GM12878 (cell line): ENCODE data around the gene TM9SF4. TPM values are rescaled to one million over a fixed set of nuclear protein-coding genes. Genes with fewer than 3 reads are reported as not detected.

Experiments used
- ATF3 ChIP-seq: IDR thresholded peaks from 2 replicates; pipeline ENCODE4 v1.6.1; 2011; ENCODE audit warnings: low read depth, mild to moderate bottlenecking, low read length, moderate library complexity, borderline replicate concordance; ENCODE audit errors: extremely low read depth
- CREB1 ChIP-seq: IDR thresholded peaks from 2 replicates; pipeline ENCODE4 v1.6.1; 2012; ENCODE audit warnings: low read depth, mild to moderate bottlenecking, inconsistent platforms
- CTCF ChIP-seq, 3 experiments: IDR thresholded peaks in 2 of 3; conservative IDR thresholded peaks in 1 of 3; 2 replicates each; pipeline ENCODE4 v1.5.1; 2011; ENCODE audit warnings: low read depth in 3 of 3, low read length in 3 of 3, mild to moderate bottlenecking in 3 of 3, control low read depth in 2 of 3, moderate library complexity in 2 of 3, inconsistent platforms in 1 of 3, mixed read lengths in 1 of 3; ENCODE audit not compliant: control insufficient read depth in 2 of 3, insufficient read depth in 1 of 3; ENCODE audit errors: extremely low read depth in 1 of 3
- EGR1 ChIP-seq, 2 experiments: IDR thresholded peaks; 1 replicate in 1 of 2; 2 replicates in 1 of 2; pipeline ENCODE4 v1.6.1; 2011 to 2012; ENCODE audit warnings: low read depth in 2 of 2, low read length in 2 of 2, borderline replicate concordance in 1 of 2, mild to moderate bottlenecking in 1 of 2, moderate library complexity in 1 of 2
- FOXM1 ChIP-seq: IDR thresholded peaks from 2 replicates; pipeline ENCODE4 v1.6.1; 2012; ENCODE audit warnings: low read depth, mild to moderate bottlenecking, inconsistent platforms, low read length, moderate library complexity
- HDAC6 ChIP-seq: fragments of 200-600 bp; sonication (generic); IDR thresholded peaks from one replicate; pipeline ENCODE4 v1.8.0; 2017; ENCODE audit warnings: antibody characterized with exemption; ENCODE audit not compliant: unreplicated experiment
- JUNB ChIP-seq: IDR thresholded peaks from 2 replicates; pipeline ENCODE4 v1.6.1; 2016; ENCODE audit warnings: antibody characterized with exemption, mild to moderate bottlenecking
- MEF2B ChIP-seq: fragments of 450-650 bp; IDR thresholded peaks from 2 replicates; pipeline ENCODE4 v1.6.1; 2018; ENCODE audit warnings: mild to moderate bottlenecking, moderate library complexity; ENCODE audit not compliant: partially characterized antibody, poor library complexity, severe bottlenecking
- MLLT1 ChIP-seq: fragments of 450-650 bp; IDR thresholded peaks from 2 replicates; pipeline ENCODE4 v1.6.1; 2016; ENCODE audit warnings: mild to moderate bottlenecking
- NFIC ChIP-seq: IDR thresholded peaks from 2 replicates; pipeline ENCODE4 v1.6.1; 2012; ENCODE audit warnings: low read depth, mild to moderate bottlenecking, inconsistent platforms, low read length, moderate library complexity
- NFXL1 ChIP-seq: fragments of 450-650 bp; IDR thresholded peaks from 2 replicates; pipeline ENCODE4 v1.6.1; 2017; ENCODE audit warnings: antibody characterized with exemption, mild to moderate bottlenecking, borderline replicate concordance
- PRDM15 ChIP-seq: fragments of 450-650 bp; formaldehyde crosslinking; IDR thresholded peaks from 2 replicates; pipeline ENCODE4 v1.4.0; 2020; ENCODE audit warnings: mild to moderate bottlenecking, moderate library complexity
- RAD21 ChIP-seq: IDR thresholded peaks from 2 replicates; pipeline ENCODE4 v1.6.1; 2011; ENCODE audit warnings: mild to moderate bottlenecking, low read depth, low read length, moderate library complexity; ENCODE audit not compliant: insufficient read depth
- SUZ12 ChIP-seq: fragments of 200-600 bp; sonication (generic); IDR thresholded peaks from one replicate; pipeline ENCODE4 v1.6.1; 2018; ENCODE audit warnings: antibody characterized with exemption, mild to moderate bottlenecking; ENCODE audit not compliant: unreplicated experiment
- ZBTB11 ChIP-seq: fragments of 450-650 bp; formaldehyde crosslinking; IDR thresholded peaks from 2 replicates; pipeline ENCODE4 v1.5.0; 2022; ENCODE audit warnings: mild to moderate bottlenecking, missing genetic modification characterization
- ZZZ3 ChIP-seq: IDR thresholded peaks from 2 replicates; pipeline ENCODE4 v1.6.1; 2011; ENCODE audit warnings: low read depth; ENCODE audit not compliant: control insufficient read depth, insufficient read length
- polyA plus RNA-seq, 11 experiments: library from polyadenylated mRNA; depleted of rRNA in 4 of 11; unstranded in 6 of 11; stranded (reverse) in 5 of 11; fragments of >200 nt; fragmentation: Nextera tagmentation in 4 of 11; fragmentation: Illumina TruSeq in 1 of 11; extraction: Ambion mirVana in 4 of 11; extraction: Trizol in 1 of 11; gene quantifications; 1 replicate in 1 of 11; 2 replicates in 10 of 11; pipeline versions ENCODE4 v1.2.1 to v1.2.3, GENCODE V29; 2011 to 2016; ENCODE audit warnings: inconsistent platforms in 2 of 11, missing spikeins in 2 of 11, low read depth in 1 of 11
- total RNA-seq, 4 experiments: library from RNA; depleted of rRNA in 3 of 4; stranded (reverse); fragments of >200 nt in 3 of 4; fragmentation: Illumina TruSeq in 1 of 4; extraction: Trizol in 1 of 4; gene quantifications; 2 replicates each; pipeline versions ENCODE4 v1.2.1 to v1.2.3, GENCODE V29; 2013 to 2021

TM9SF4 gene
- total and polyA plus RNA-seq, 10 of the 15 experiments (the other 5 are each of a cell fraction or from before 2014, with no cell fraction given), result 8.5 to 47.8 (median 24.3) TPM

GRCh38 chr20:32204205-32205109 is 94.9 kb downstream of the TM9SF4 start (continued):
- TF ChIP-seq PRDM15 (CRISPR knock-in tag) (no peak), NFIC (peak; percentile 28; the same call in 1 of the 2 replicates), SUZ12 (no peak), JUNB (no peak; the same call in 1 of the 2 replicates), CREB1 (peak; percentile 64; the same call in 1 of the 2 replicates), NFXL1 (no peak), ZBTB11 (no peak), HDAC6 (no peak), MEF2B (no peak), ATF3 (no peak), FOXM1 (0 out of 2 replicates have a peak, but pooled peaks have one; percentile 21), CTCF (IDR thresholded peaks at IDR 0.05 in 2 of 3, conservative IDR thresholded peaks at IDR 0.05 in 1 of 3; ENCODE audit: control insufficient read depth in 2 of 3, extremely low read depth in 1 of 3, insufficient read depth in 1 of 3, low read depth in 3 of 3, low read length in 3 of 3) (no peak), EGR1 (IDR thresholded peaks at IDR 0.05; ENCODE audit: borderline replicate concordance in 1 of 2, low read depth in 2 of 2, low read length in 2 of 2) (no peak; a peak in 1 of 3 replicates), ZZZ3 (no peak), RAD21 (no peak), MLLT1 (no peak)
